Measurements from ENCODE around the gene RFNG. TPM values are rescaled to one million over a fixed set of nuclear protein-coding genes. Genes with fewer than 3 reads are reported as not detected.
A peak's percentile ranks its signal among the peaks of the same experiment; 100 is the strongest.

The RFNG gene
- total and polyA plus RNA-seq, 2 of the 13 experiments (the other 11 are each of a cell fraction or from before 2014, with no cell fraction given) = 61.4 to 64.0 TPM

- peak; percentile 20; the same call in 1 of the 2 replicates for TF ChIP-seq FUBP1 (CRISPR knock-in tag; IDR thresholded peaks at IDR 0.05; ENCODE audit: borderline replicate concordance)
- TF ChIP-seq ZNF776 (CRISPR knock-in tag; IDR thresholded peaks at IDR 0.05) = peak; percentile 90
- peak; percentile 52 for TF ChIP-seq MXD4 (CRISPR knock-in tag; IDR thresholded peaks at IDR 0.05)
- no peak for TF ChIP-seq ZNF501 (CRISPR knock-in tag; IDR thresholded peaks at IDR 0.05)
- no peak; the same call in 1 of the 2 replicates for TF ChIP-seq RNF219 (CRISPR knock-in tag; IDR thresholded peaks at IDR 0.05)
- no peak for TF ChIP-seq ZNF354B (CRISPR knock-in tag; IDR thresholded peaks at IDR 0.05)
- TF ChIP-seq KIAA2018 (CRISPR knock-in tag; IDR thresholded peaks at IDR 0.05; ENCODE audit: borderline replicate concordance) = no peak
- no peak for TF ChIP-seq LCORL (IDR thresholded peaks at IDR 0.05)
- TF ChIP-seq LCORL (CRISPR knock-in tag; IDR thresholded peaks at IDR 0.05) = 0 out of 2 replicates have a peak, but pooled peaks have one; percentile 32
- peak; percentile 91 for TF ChIP-seq RBFOX2 (IDR thresholded peaks at IDR 0.05; ENCODE audit: low read depth, low read length)
- no peak for TF ChIP-seq MZF1 (CRISPR knock-in tag; IDR thresholded peaks at IDR 0.05; ENCODE audit: borderline replicate concordance)
- no peak for TF ChIP-seq STAT6 (CRISPR knock-in tag; IDR thresholded peaks at IDR 0.05; ENCODE audit: borderline replicate concordance)
- TF ChIP-seq SRSF1 (optimal IDR thresholded peaks at IDR 0.05; ENCODE audit: low read depth, low read length) = no peak
Observed at GRCh38 chr17:82098169-82098938, 46.7 kb upstream of the RFNG start, which contains the start of gene FASN (continued).
